SU-DHL-6 (cell line): Measurements from ENCODE around the gene TENM4.

ENCODE experiments used
- H2AFZ ChIP-seq: fragments of 200-600 bp; sonication (generic); 2 replicates; pipeline ENCODE4 v1.6.1; 2014; ENCODE audit warnings: low read depth, mild to moderate bottlenecking, moderate library complexity, mixed read lengths, antibody characterized with exemption, low read length; ENCODE audit not compliant: severe bottlenecking
- H3F3A ChIP-seq: fragments of 200-600 bp; shearing (Covaris generic); 2 replicates; pipeline ENCODE4 v1.6.0; 2016; ENCODE audit warnings: antibody characterized with exemption, mild to moderate bottlenecking; ENCODE audit not compliant: insufficient read depth
- H3K27ac ChIP-seq: fragments of 200-600 bp; sonication (generic); 2 replicates; pipeline ENCODE4 v1.5.1; 2016; ENCODE audit warnings: low read depth, mild to moderate bottlenecking, low read length, moderate library complexity, mixed read lengths
- H3K27me3 ChIP-seq: fragments of 200-600 bp; sonication (generic), shearing (Covaris generic); 2 replicates; pipeline ENCODE4 v1.6.0; 2014; ENCODE audit warnings: mild to moderate bottlenecking, low read length
- H3K36me3 ChIP-seq: fragments of 200-600 bp; sonication (generic); 2 replicates; pipeline ENCODE4 v1.6.1; 2014; ENCODE audit warnings: mild to moderate bottlenecking, low read length, mixed read lengths
- H3K4me2 ChIP-seq: fragments of 300-600, 200-600 bp; shearing (Covaris generic), sonication (generic); 2 replicates; pipeline ENCODE4 v1.6.0; 2014; ENCODE audit warnings: low read length, low read depth, mild to moderate bottlenecking; ENCODE audit not compliant: poor library complexity, severe bottlenecking
- H3K4me3 ChIP-seq: fragments of 200-600 bp; sonication (generic); 2 replicates; pipeline ENCODE4 v1.5.1; 2014; ENCODE audit warnings: antibody characterized with exemption, low read length, mild to moderate bottlenecking, mixed read lengths; ENCODE audit not compliant: insufficient read depth, poor library complexity, severe bottlenecking
- H3K79me2 ChIP-seq: fragments of 200-600 bp; sonication (generic); 2 replicates; pipeline ENCODE4 v1.6.1; 2014; ENCODE audit warnings: mild to moderate bottlenecking, low read length, moderate library complexity; ENCODE audit not compliant: insufficient read depth
- H3K9ac ChIP-seq: fragments of 200-600 bp; sonication (generic); 2 replicates; pipeline ENCODE4 v1.7.0; 2014; ENCODE audit warnings: mild to moderate bottlenecking, low read length
- H3K9me2 ChIP-seq: fragments of 200-600 bp; sonication (generic); replicated peaks from 2 replicates; pipeline ENCODE4 v1.6.1; 2014; ENCODE audit warnings: low read length; ENCODE audit not compliant: insufficient read depth
- H3K9me3 ChIP-seq: fragments of 200-600 bp; sonication (generic); 2 replicates; pipeline ENCODE4 v1.6.1; 2014; ENCODE audit warnings: low read length, mixed read lengths; ENCODE audit not compliant: insufficient read depth
- H4K20me1 ChIP-seq: fragments of 200-600 bp; sonication (generic); 2 replicates; pipeline ENCODE4 v1.6.1; 2014; ENCODE audit warnings: low read depth, mild to moderate bottlenecking, antibody characterized with exemption, low read length, moderate library complexity, mixed read lengths
- CTCF ChIP-seq: fragments of 200-600 bp; sonication (generic); IDR thresholded peaks from one replicate; pipeline ENCODE4 v1.5.1; 2017; ENCODE audit warnings: antibody characterized with exemption, mild to moderate bottlenecking, low read length, moderate library complexity; ENCODE audit not compliant: insufficient read depth, poor library complexity, severe bottlenecking
- EZH2phosphoT487 ChIP-seq: fragments of 200-600 bp; sonication (generic), shearing (Covaris generic); conservative IDR thresholded peaks from 2 replicates; pipeline ENCODE4 v1.6.1; 2018; ENCODE audit warnings: mild to moderate bottlenecking, antibody characterized with exemption, low read length, moderate library complexity, mixed read lengths

TENM4 gene

GRCh38 chr11:79116600-79116999, 324.2 kb downstream of the TENM4 start:
- no peaks in the 10 kb centered on the region for H3K9me3 ChIP-seq
- H3K4me3 ChIP-seq, result no peak overlapping the region

DNA sequence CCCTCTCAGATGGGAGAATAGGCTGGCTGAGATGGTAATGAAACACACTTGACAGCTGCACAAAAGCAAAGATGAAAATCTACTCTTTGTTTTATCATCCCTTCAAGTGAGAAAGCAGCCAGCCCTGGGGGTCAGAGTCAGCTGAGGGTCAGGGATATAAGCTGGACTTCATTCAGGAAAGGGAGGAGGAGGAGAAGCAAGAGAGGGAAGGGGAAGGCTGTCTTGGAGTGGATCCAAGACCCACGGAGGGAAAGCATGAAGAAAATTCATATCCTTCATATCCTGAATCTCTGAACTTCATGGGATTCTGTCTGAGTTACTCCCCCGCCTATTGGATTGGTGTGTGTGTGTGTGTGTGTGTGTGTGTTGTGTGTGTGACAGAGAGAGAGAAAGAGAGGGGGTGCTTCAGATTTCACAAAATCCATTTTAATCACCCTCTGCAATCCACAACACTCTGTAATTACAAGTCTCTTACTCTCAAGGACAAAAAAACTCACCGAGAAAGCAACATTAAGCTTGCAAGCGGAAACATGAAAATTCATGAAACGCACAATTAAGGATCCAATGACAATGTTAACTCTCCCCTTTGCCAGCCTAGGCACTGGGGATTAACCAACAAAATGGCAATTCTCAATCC, 327.7 kb downstream of the TENM4 start:
- no peaks in the 10 kb centered on the region for H3K79me2 ChIP-seq
- no peaks in the 10 kb centered on the region for H4K20me1 ChIP-seq
- no peak overlapping the region for H3K4me2 ChIP-seq

More at GRCh38 chr11:79116600-79116999, 324.2 kb downstream of the TENM4 start:
- TF ChIP-seq CTCF, result no peak
- TF ChIP-seq EZH2phosphoT487, result no peak
- no peaks in the 10 kb centered on the region for H3K9me2 ChIP-seq
- no peak overlapping the region for H3K9ac ChIP-seq
- H2AFZ ChIP-seq, result no peak overlapping the region
- H3K27ac ChIP-seq, result no peak overlapping the region
- H3K36me3 ChIP-seq, result no peaks in the 10 kb centered on the region
- H3K27me3 ChIP-seq, result no peaks in the 10 kb centered on the region
- no peaks in the 10 kb centered on the region for H3K79me2 ChIP-seq
- H3F3A ChIP-seq, result no peaks in the 10 kb centered on the region
- no peak overlapping the region for H3K4me2 ChIP-seq
- no peaks in the 10 kb centered on the region for H4K20me1 ChIP-seq

DNA sequence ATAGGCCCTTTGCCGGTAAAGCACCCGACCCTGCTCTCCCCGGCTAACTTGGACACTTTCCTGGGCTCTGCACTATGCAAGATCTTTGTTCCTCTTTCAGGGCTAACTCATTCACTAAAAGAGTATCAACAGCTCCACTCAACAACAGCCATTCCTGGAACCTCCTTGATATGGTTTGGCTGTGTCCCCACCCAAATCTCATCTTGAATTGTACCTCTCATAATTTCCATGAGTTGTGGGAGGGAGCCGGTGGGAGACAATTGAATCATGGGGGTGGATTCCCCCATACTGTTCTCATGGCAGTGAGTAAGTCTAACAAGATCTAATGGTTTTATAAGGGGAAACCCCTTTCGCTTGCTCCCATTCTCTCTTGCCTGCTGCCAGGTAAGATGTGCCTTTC, 330.0 kb downstream of the TENM4 start:
- H3K4me3 ChIP-seq, result no peak overlapping the region
- H3K27me3 ChIP-seq, result no peaks in the 10 kb centered on the region
- no peaks in the 10 kb centered on the region for H3F3A ChIP-seq
- H3K79me2 ChIP-seq, result no peaks in the 10 kb centered on the region
- H3K36me3 ChIP-seq, result no peaks in the 10 kb centered on the region
- no peak overlapping the region for H3K9ac ChIP-seq
- no peak overlapping the region for H3K27ac ChIP-seq
- no peaks in the 10 kb centered on the region for H4K20me1 ChIP-seq
- no peaks in the 10 kb centered on the region for H3K9me2 ChIP-seq
- TF ChIP-seq CTCF, result no peak
- no peak for TF ChIP-seq EZH2phosphoT487
- no peak overlapping the region for H3K4me2 ChIP-seq
- H3K9me3 ChIP-seq, result no peaks in the 10 kb centered on the region
- no peak overlapping the region for H2AFZ ChIP-seq

More for the DNA sequence above, 327.7 kb downstream of the TENM4 start:
- Histone ChIP-seq H3K27ac (no peak overlapping the region), H3K27me3 (no peaks in the 10 kb centered on the region), H2AFZ (no peak overlapping the region), H3K4me3 (no peak overlapping the region), H3K9me3 (no peaks in the 10 kb centered on the region), H3F3A (no peaks in the 10 kb centered on the region), H3K9ac (no peak overlapping the region), H3K9me2 (no peaks in the 10 kb centered on the region), H3K36me3 (no peaks in the 10 kb centered on the region)
- TF ChIP-seq EZH2phosphoT487, result no peak
- TF ChIP-seq CTCF, result no peak
